Measurements from ENCODE around the gene MFN2.

GRCh38 chr1:11977625-11978024, 2.6 kb upstream of the MFN2 start:
- TF ChIP-seq CTCF (IDR thresholded peaks at IDR 0.05) (no peak), POLR2A (IDR thresholded peaks at IDR 0.05) (no peak)
